ENCODE measurements around the gene LRP6. TPM values are rescaled to one million over a fixed set of nuclear protein-coding genes. Genes with fewer than 3 reads are reported as not detected.
"Not testable (repeated sequence)": the region's sequence is repeated elsewhere in the genome, so short reads cannot be mapped to it uniquely, and the experiment has no call there.

Gene LRP6
- polyA plus RNA-seq, 1 experiment: 18.4 TPM

- Histone ChIP-seq H3K4me3 (ENCODE audit: low read depth, low read length) (no peak overlapping the region), H3K9me3 (ENCODE audit: control insufficient read depth, insufficient read depth, low read length) (no peaks in the 10 kb centered on the region), H3K27ac (ENCODE audit: low read depth, low read length) (no peak overlapping the region), H3K27me3 (ENCODE audit: control insufficient read depth, insufficient read depth, low read length) (no peaks in the 10 kb centered on the region)
- CTCF ChIA-PET: no interaction called here
- POLR2A ChIA-PET: no interaction called here
- TF ChIP-seq CTCF (IDR thresholded peaks at IDR 0.05; ENCODE audit: low read depth, low read length): no peak
- no peak for DNase-seq (ENCODE audit: low read depth, low spot score)
Measured at GRCh38 chr12:12126551-12126950, 140.3 kb downstream of the LRP6 start.

- no peak overlapping the region for H3K4me3 ChIP-seq (ENCODE audit: low read depth, low read length)
- ChIA-PET POLR2A (no interaction called here), CTCF (no interaction called here)
- TF ChIP-seq CTCF (IDR thresholded peaks at IDR 0.05; ENCODE audit: low read depth, low read length): no peak
- DNase-seq (ENCODE audit: low read depth, low spot score): no peak
- no peaks in the 10 kb centered on the region for H3K27me3 ChIP-seq (ENCODE audit: control insufficient read depth, insufficient read depth, low read length)
- H3K9me3 ChIP-seq (ENCODE audit: control insufficient read depth, insufficient read depth, low read length): no peaks in the 10 kb centered on the region
- H3K27ac ChIP-seq (ENCODE audit: low read depth, low read length): no peak overlapping the region
Measured at GRCh38 chr12:12123036-12123604, 143.7 kb downstream of the LRP6 start.

DNA sequence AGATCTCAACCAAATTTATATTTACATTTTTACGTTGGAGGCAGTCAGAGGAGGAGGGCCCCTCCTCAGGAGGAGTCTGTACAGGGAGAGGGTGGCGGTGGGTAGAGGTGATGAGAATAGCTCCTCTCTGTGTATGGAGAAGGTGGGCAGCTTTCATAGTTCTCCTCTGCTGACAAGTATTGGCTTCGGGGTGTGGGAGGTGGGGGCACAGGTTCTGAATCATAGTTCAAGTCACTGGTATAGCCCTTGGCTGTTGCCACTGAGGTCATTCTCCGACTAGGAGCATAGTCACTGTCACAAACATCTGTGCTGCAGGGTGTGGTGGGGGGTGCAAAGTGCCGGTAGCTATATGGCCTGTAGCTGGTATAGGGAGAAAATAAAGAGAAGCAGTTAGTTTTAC lies 145.8 kb downstream of the LRP6 start:
- Histone ChIP-seq H3K9me3 (ENCODE audit: control insufficient read depth, insufficient read depth, low read length) (no peaks in the 10 kb centered on the region), H3K4me3 (ENCODE audit: low read depth, low read length) (no peak overlapping the region), H3K27me3 (ENCODE audit: control insufficient read depth, insufficient read depth, low read length) (no peaks in the 10 kb centered on the region), H3K27ac (ENCODE audit: low read depth, low read length) (no peak overlapping the region)
- DNase-seq (ENCODE audit: low read depth, low spot score): no peak
- POLR2A ChIA-PET: no interaction called here
- CTCF ChIA-PET: no interaction called here
- no peak for TF ChIP-seq CTCF (IDR thresholded peaks at IDR 0.05; ENCODE audit: low read depth, low read length)

DNA sequence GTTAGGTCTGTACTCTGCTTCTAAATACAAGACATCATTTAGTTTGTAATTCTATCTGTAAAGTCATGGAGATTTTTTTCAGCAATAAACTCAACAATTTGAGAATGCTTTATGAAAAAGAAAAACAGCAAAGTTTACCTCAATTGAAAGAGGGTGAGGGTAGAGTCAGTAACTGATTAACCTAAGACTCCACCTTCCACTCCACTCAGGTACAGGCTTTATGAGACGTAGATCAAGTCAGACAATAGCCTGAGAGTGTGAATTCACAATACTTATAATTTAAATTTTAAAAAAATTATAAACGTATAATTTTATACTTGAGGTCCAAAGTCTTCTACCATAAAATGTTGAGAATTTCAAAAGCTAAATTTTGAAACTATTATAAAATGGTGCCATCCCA lies 150.2 kb downstream of the LRP6 start:
- H3K4me3 ChIP-seq (ENCODE audit: low read depth, low read length): no peak overlapping the region
- no peak overlapping the region for H3K27ac ChIP-seq (ENCODE audit: low read depth, low read length)
- CTCF ChIA-PET: no interaction called here
- TF ChIP-seq CTCF (IDR thresholded peaks at IDR 0.05; ENCODE audit: low read depth, low read length): no peak
- POLR2A ChIA-PET: no interaction called here
- no peaks in the 10 kb centered on the region for H3K9me3 ChIP-seq (ENCODE audit: control insufficient read depth, insufficient read depth, low read length)
- no peak for DNase-seq (ENCODE audit: low read depth, low spot score)
- H3K27me3 ChIP-seq (ENCODE audit: control insufficient read depth, insufficient read depth, low read length): no peaks in the 10 kb centered on the region

DNA sequence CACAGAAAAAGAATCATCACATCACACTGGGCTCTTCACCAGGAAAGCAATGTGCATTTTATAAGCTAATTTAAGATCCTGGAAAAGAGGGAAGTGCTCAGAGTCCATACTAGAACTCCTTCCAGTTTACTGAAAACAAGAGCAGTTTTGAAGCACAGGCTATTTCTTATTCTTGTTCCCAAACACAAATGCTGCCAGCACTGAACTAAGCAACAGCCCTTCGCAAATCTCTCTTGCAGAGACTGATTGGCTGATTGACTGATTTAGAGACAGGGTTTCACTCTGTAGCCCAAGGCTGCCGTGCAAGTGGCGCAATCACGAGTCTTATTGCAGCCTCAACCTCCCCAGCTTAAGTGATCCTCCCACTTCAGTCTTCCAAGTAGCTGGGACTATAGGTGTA lies 151.3 kb downstream of the LRP6 start:
- Histone ChIP-seq H3K27ac (ENCODE audit: low read depth, low read length) (no peak overlapping the region), H3K27me3 (ENCODE audit: control insufficient read depth, insufficient read depth, low read length) (no peaks in the 10 kb centered on the region), H3K9me3 (ENCODE audit: control insufficient read depth, insufficient read depth, low read length) (no peaks in the 10 kb centered on the region), H3K4me3 (ENCODE audit: low read depth, low read length) (no peak overlapping the region)
- CTCF ChIA-PET: no interaction called here
- no peak for DNase-seq (ENCODE audit: low read depth, low spot score)
- no peak for TF ChIP-seq CTCF (IDR thresholded peaks at IDR 0.05; ENCODE audit: low read depth, low read length)
- POLR2A ChIA-PET: no interaction called here

DNA sequence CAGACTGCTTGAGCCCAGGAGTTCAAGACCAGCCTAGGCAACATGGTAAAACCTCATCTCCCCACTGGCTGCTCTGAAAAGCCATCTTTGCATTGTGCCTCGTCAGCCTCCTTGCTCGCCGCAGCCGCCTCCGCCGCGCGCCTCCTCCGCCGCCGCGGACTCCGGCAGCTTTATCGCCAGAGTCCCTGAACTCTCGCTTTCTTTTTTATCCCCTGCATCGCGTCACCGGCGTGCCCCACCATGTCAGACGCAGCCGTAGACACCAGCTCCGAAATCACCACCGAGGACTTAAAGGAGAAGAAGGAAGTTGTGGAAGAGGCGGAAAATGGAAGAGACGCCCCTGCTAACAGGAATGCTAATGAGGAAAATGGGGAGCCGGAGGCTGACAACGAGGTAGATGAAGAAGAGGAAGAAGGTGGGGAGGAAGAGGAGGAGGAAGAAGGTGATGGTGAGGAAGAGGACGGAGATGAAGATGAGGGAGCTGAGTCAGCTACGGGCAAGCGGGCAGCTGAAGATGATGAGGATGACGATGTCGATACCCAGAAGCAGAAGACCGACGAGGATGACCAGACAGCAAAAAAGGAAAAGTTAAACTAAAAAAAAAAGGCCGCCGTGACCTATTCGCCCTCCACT lies 155.8 kb downstream of the LRP6 start:
- POLR2A ChIA-PET; H3K27ac ChIP-seq (ENCODE audit: low read depth, low read length); H3K4me3 ChIP-seq (ENCODE audit: low read depth, low read length); H3K27me3 ChIP-seq (ENCODE audit: control insufficient read depth, insufficient read depth, low read length); CTCF ChIA-PET; DNase-seq (ENCODE audit: low read depth, low spot score): not testable (repeated sequence)
- peaks cover 11% of the 10 kb centered on the region for H3K9me3 ChIP-seq (ENCODE audit: control insufficient read depth, insufficient read depth, low read length)
